Measurements from ENCODE around the gene CTNNA2. TPM values are rescaled to one million over a fixed set of nuclear protein-coding genes. Genes with fewer than 3 reads are reported as not detected.

Gene CTNNA2
- total and polyA plus RNA-seq, 2 of the 8 experiments (the other 6 are each of a cell fraction or from before 2014, with no cell fraction given): 3.9 to 9.0 TPM

- no peak overlapping the region for H4K5ac ChIP-seq (ENCODE audit: insufficient read length, low read depth, low read length)
- no peak overlapping the region for H3K27ac ChIP-seq (ENCODE audit: low read depth, low read length)
- no peak overlapping the region for H4K91ac ChIP-seq (replicated peaks; ENCODE audit: insufficient read length, low read length)
- no peak overlapping the region for H3K14ac ChIP-seq (ENCODE audit: insufficient read length)
- H3K9ac ChIP-seq (replicated peaks in 1 of 4; ENCODE audit: extremely low read depth in 1 of 4, low read depth in 3 of 4, low read length in 3 of 4): no peak overlapping the region
- peaks cover 0 to 3% (median 0%) of the 10 kb centered on the region in 4 experiments; a peak in 2 of 7 replicates for H3K4me1 ChIP-seq (replicated peaks in 1 of 4; ENCODE audit: control insufficient read depth in 3 of 4, insufficient read depth in 4 of 4, low read length in 3 of 4)
- H3K9me3 ChIP-seq (ENCODE audit: insufficient read depth in 2 of 2, low read depth in 1 of 2, low read length in 1 of 2): no peaks in the 10 kb centered on the region
- H4K20me1 ChIP-seq (replicated peaks in 1 of 2; ENCODE audit: control insufficient read depth in 1 of 2, insufficient read depth in 2 of 2, low read length in 2 of 2): no peaks in the 10 kb centered on the region
- no peak overlapping the region for H3K4me3 ChIP-seq (ENCODE audit: extremely low read depth in 1 of 4, insufficient read depth in 2 of 4, low read depth in 3 of 4, low read length in 4 of 4)
- WGBS, 2 experiments (ENCODE audit: extremely low coverage in 1 of 2, insufficient coverage in 1 of 2, insufficient read length in 1 of 2, insufficient replicate concordance in 2 of 2, low coverage in 1 of 2, low lambda C conversion rate in 2 of 2, missing lambda C conversion rate in 1 of 2): 75% methylated on average over 3 of the region's 3 CpGs; no CpG with 5 or more reads in 1 of the 2 experiments
- no peak overlapping the region for H2BK5ac ChIP-seq (ENCODE audit: low read depth, low read length)
- FAIRE-seq: no peak
- POLR2A ChIA-PET (ENCODE audit: partially characterized antibody): no interaction called here
- no peaks in the 10 kb centered on the region for H3K79me2 ChIP-seq (ENCODE audit: control insufficient read depth in 1 of 2, insufficient read depth in 2 of 2, low read length in 2 of 2)
- no peaks in the 10 kb centered on the region for H3K23me2 ChIP-seq (ENCODE audit: low read depth, low read length)
- H3K79me1 ChIP-seq (ENCODE audit: low read depth, low read length): no peaks in the 10 kb centered on the region
- H3K23ac ChIP-seq (ENCODE audit: insufficient read length): no peak overlapping the region
- no peak overlapping the region for H3K4me2 ChIP-seq (ENCODE audit: insufficient read depth in 1 of 2, low read depth in 2 of 2, low read length in 2 of 2)
- CTCF ChIA-PET (ENCODE audit: partially characterized antibody): interaction anchor here (0.6 to 1.9 kb wide), 5 partner anchors 7 to 143 kb away, joined by 3 to 8 read pairs (median 4); no protein-coding TSS in a partner anchor
- H3K18ac ChIP-seq (ENCODE audit: extremely low read depth, low read length): no peak overlapping the region
- no peak overlapping the region for H2BK12ac ChIP-seq (ENCODE audit: low read depth, low read length)
- H3K27me3 ChIP-seq (replicated peaks in 1 of 4; ENCODE audit: control insufficient read depth in 3 of 4, extremely low read depth in 1 of 4, insufficient read depth in 3 of 4, low read length in 3 of 4): no peaks in the 10 kb centered on the region
- no peak overlapping the region for H3K4ac ChIP-seq (replicated peaks; ENCODE audit: insufficient read length, low read depth, low read length)
- H2BK15ac ChIP-seq (ENCODE audit: low read length): no peak overlapping the region
- H2AK5ac ChIP-seq (ENCODE audit: low read depth, low read length): no peak overlapping the region
- H2BK20ac ChIP-seq (ENCODE audit: low read length): no peak overlapping the region
- DNase-seq (ENCODE audit: low read depth in 1 of 2, low spot score in 2 of 2): no peak
- no peak overlapping the region for H2AFZ ChIP-seq (ENCODE audit: low read length)
- no peaks in the 10 kb centered on the region for H3K36me3 ChIP-seq (ENCODE audit: control insufficient read depth in 2 of 4, insufficient read depth in 4 of 4, low read length in 3 of 4)
- H2BK120ac ChIP-seq (replicated peaks; ENCODE audit: low read depth, low read length): no peak overlapping the region
- no peak overlapping the region for H4K8ac ChIP-seq (ENCODE audit: extremely low read depth, insufficient read depth, low read length)
- no peak overlapping the region for H3K56ac ChIP-seq (replicated peaks; ENCODE audit: insufficient read length, low read depth, low read length)
- TF ChIP-seq RBBP5 (IDR thresholded peaks at IDR 0.05; ENCODE audit: borderline replicate concordance, low read depth, low read length) (no peak), POLR2AphosphoS5 (IDR thresholded peaks at IDR 0.05; ENCODE audit: low read depth, low read length) (no peak), SP2 (IDR thresholded peaks at IDR 0.05; ENCODE audit: low read length) (no peak), SRF (IDR thresholded peaks at IDR 0.05; ENCODE audit: low read depth, low read length) (no peak), ATF2 (IDR thresholded peaks at IDR 0.05; ENCODE audit: low read length) (no peak), BACH1 (IDR thresholded peaks at IDR 0.05; ENCODE audit: low read length) (no peak), KDM4A (IDR thresholded peaks at IDR 0.05; ENCODE audit: low read depth, low read length, severe bottlenecking) (no peak), SP1 (IDR thresholded peaks at IDR 0.05; ENCODE audit: low read depth, low read length) (no peak), SIX5 (IDR thresholded peaks at IDR 0.05; ENCODE audit: low read depth, low read length) (no peak), TCF12 (IDR thresholded peaks at IDR 0.05; ENCODE audit: low read depth, low read length) (no peak), CTBP2 (IDR thresholded peaks at IDR 0.05; ENCODE audit: borderline replicate concordance, insufficient read depth, insufficient read length, low read length) (no peak), USF2 (IDR thresholded peaks at IDR 0.05; ENCODE audit: low read length) (no peak)
Measured at GRCh38 chr2:79920512-79921076, 407.7 kb downstream of the CTNNA2 start.

Data from H1 (cell line).